Renal pelvis (tissue), 4 donors: ENCODE measurements around the gene IL17A. TPM values are rescaled to one million over a fixed set of nuclear protein-coding genes. Genes with fewer than 3 reads are reported as not detected.

Experiments
- DNase-seq: peaks from one replicate; pipeline ENCODE4 v3.0.0-alpha.2; 2013
- polyA plus RNA-seq, 3 donors: library from polyadenylated mRNA; unstranded; fragments of 120-200 nt; gene quantifications; one replicate each; pipeline ENCODE4 v1.2.1, GENCODE V29; 2013; ENCODE audit not compliant: insufficient read length in 3 of 3

Gene IL17A
- polyA plus RNA-seq, 3 donors = not detected

DNA sequence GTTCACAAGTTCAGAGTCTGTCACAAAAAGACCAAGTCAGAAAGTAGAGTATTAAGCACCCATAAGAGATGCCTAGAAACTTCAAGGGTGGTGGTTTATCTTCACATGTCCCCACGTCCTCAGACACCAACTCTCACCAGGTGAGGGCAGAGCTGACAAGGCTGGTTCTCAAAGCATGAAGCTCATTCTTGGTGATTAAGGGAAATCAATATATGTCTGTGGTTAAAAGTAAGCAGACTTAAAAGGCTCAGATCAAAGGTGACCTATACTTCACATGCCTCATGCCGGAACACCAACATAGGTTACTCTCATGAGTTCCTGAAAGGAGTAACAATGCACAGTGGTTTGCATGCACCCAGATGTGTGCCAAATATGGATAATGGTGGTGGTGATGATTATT lies 27.0 kb downstream of the IL17A start:
- DNase-seq = no peak

DNA sequence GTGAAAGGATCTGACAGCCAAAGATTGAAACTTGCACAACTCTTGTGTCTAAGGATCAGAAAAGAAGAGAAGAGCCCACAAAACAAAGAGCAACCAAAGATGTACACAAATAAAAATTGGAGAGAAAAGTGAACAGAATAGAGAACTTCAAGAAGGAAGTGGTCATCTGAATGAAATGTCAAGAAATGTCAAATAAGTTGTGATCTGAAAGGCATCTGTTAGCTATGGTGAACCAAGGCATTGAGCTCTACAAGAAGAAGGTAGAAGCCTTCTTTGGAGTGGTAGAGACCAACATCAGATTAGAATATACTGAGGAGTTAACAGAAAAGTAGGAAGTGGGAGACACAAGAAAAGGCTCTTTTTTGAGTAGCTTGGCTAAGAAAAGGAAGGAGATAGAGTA lies 29.6 kb downstream of the IL17A start:
- no peak for DNase-seq

DNA sequence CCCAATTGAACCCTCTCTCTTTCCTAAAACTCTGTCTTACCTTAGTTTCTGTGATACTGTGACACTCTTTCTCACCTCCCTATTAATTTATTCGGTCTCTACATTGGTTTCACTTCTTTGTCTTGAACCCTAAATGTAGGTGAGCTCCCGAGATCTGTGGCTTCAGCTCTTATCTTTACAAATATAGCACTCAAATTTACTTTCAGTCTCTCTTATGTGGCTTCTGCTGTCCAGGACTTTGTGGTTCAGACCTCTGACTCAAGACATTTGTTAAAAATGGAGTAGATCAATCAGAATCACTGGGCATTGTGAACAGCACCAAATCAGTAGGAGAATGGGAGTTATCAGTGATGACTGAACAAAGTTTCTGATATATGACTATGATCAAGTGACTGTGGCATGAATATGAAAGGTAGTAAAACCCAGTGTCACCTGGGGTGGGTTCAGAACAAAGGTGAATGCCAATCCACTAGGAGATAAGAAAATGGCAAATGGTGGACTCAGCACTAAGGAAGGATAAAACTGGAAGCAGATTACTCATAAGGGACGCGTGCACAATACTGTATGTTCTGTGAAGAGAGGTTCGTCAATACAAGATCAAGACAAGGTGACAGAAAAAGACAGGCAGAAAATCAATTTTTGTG lies 30.9 kb downstream of the IL17A start:
- no peak for DNase-seq

DNA sequence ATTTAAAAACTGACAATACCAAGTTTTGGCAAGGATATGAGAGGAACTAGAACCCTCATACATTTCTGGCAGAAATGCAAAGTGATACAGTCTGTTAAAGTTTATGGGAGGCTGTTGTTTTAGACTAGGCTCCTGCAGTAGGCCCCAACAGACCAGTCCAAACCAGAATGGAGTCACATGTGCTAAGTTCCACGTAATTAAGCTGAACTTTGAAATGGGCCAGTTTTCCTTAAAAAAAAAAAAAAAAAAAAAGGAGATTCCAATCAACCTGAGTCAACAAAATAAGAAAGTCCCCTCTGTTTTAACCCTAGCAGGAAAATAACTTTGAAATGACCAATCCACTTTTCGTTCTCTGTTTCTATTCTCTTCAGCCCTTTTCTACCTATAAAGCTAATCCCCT lies 31.6 kb downstream of the IL17A start:
- no peak for DNase-seq

DNA sequence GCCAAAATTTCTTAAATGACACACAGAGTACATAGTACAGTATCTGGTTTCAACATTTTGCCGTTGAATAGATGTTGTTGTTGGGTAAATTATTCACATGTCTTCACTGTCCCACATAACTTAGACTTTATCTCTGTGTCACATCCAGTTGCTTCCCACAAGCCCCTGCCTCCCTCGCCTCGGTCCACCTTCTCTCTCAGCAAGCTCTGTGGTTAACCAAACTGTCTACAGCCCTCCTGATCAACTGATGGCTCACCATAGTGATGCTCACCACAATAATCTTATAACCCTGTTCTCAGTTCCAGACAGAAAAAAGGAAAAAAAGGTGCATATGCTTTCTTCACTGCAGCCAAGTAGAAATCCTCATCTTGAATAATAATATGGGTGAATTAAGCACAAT lies 35.1 kb downstream of the IL17A start:
- no peak for DNase-seq

DNA sequence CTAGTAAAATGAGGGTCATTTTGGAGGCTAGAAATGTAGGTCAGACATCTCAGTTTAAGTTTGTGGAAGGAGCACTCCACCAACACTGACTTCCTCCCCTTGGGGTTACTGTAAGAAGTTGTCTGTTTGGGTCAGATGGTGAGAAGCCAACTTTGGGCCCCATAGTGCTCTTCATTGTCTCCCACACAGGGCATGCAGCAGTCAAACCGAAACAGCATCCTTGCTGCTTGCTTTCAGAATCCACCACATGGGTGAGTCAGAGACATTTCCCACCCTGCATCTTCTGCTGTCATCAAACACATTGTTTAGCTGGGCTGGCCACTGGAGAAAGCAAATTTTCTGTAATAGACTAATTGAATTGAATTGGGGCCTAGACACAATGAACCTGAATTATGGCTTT lies 41.3 kb downstream of the IL17A start:
- no peak for DNase-seq

DNA sequence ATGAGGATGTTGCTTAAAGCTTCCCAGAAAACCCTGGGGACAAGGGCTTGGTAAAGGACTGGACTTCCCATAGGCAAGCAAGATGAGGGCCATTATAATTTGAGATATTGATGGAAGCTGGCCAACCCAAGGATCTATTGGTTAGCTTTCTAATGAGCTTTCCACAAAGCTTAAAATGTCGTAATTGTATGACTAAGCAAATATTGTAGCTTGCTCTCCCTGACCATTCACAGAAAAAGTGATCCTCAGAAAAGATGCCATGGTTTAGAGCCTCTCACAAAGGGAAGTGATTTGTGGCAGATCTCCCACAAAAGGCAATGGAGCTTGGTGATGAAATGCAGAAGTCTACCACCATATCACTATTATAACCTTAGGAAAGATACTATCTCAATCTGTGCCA lies 44.5 kb downstream of the IL17A start:
- DNase-seq = no peak

DNA sequence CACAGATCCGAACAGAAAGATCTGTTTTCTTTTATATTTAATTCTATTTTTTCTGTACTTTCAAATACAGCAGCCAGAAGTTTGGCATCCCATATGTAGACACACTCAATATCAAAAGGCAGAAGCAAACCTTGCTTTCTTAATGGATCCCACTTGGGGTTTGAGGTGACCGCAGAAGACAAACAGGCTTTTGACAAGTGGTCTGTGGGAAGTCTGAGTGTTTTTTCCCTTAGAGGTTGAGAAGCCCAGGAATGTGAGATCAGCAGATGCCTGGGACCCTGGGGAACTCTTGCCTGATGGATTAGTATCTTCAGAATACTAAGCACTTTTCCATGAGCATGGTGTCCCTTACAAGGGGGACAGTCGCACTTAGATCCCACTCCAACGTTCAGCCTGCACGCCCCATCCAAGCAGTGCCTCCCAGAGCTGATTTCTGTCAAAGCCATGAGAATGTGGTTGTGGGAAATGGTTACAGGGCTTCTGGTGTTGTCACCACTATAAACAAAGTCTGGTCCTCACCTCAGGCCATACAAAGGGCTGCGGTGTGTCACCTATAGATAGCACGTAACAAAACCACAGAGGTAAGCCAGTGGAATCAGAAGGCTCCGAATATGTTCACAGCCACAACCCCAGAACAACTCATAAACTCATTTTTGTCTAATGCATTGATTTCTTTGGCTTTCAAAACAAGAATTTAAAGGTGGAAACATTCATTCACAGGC lies 45.4 kb downstream of the IL17A start:
- no peak for DNase-seq

DNA sequence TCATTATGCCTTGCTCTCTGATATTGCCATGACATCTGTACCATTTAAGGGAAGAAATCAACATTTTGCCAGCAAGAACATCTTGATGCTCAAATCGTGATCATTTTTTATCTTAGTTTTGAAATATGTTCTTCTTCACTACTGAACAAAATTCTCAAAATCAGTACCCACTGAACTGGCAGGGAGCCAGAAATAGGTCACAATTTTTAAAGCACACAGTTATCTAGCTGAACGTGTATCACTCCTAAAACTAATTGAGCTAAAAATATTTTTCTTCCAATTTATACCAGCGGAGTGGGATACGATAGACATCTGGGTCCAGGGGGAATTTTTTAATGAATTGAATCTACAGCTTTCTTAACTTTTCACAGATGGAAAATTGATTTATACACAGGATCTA lies 46.8 kb downstream of the IL17A start:
- DNase-seq = no peak

DNA sequence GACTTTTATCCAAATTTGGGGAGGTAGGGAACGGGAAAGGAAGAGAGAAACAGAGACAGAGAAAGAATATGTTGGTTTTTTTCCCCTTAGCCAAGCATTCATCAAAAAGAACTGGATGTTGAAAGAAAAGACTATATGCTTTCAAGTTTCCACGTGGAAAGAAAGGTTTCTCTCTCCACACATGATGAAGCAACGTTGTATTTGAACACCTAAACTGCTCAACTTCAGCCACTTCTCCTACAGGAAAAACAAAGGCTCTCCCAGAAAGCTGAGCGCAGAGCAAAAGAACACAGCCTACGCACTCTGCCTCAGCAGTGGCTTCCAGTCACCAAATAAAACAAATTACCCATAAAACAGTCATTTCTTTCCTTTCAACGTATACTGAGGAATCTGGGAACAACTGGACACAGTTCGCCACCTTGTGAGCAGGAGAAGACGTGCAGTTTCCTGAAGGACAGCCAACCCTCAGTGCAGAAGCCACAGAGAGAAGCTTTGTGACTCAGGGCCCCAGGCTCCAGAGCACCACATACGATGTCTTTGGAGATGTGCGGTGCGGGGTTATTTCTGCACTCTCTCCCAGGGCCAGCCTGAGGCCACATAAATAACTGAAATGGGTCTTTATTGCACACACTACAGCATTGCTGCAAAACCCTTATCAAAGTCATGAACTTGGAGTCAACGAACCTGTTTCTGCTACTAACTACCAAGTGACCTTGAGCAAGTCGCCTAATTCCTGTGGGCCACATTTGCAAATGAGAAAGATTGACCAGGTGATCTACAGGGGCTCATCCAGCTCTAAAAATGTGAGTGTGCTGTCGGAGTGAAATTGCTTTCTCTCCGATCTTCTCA lies 48.0 kb downstream of the IL17A start:
- peak; percentile 67 for DNase-seq

Other genes with a start within 250 kb of the IL17A start
- gene PKHD1, start 98.8 kb upstream of the IL17A start, polyA plus RNA-seq = 10 to 100 TPM; 18.3 to 35.8 (median 26.8) TPM
- under 1 TPM; 0.27 to 0.53 (median 0.36) TPM for gene IL17F, start 58.1 kb downstream of the IL17A start, polyA plus RNA-seq
- gene MCM3, start 98.4 kb downstream of the IL17A start, polyA plus RNA-seq = 100 to 1,000 TPM; 127 to 142 (median 138) TPM
- 10 to 100 TPM; 19.8 to 25.5 (median 25.4) TPM for gene PAQR8, start 175.8 kb downstream of the IL17A start, polyA plus RNA-seq
- 10 to 100 TPM; 54.4 to 75.7 (median 63.6) TPM for gene EFHC1, start 234.0 kb downstream of the IL17A start, polyA plus RNA-seq